A549 (cell line): ENCODE data around the gene ADGRA3. TPM values are rescaled to one million over a fixed set of nuclear protein-coding genes. Genes with fewer than 3 reads are reported as not detected.

ENCODE experiments used
- ATAC-seq, 2 experiments: fragments of 200-7000 bp in 1 of 2; fragments of >200 bp in 1 of 2; cut with Nextera tagmentation in 1 of 2; cut with Tn5 transposase in 1 of 2; 3 replicates each; pipeline versions ENCODE4 v1.8.0 to v1.9.1; 2018 to 2020; ENCODE audit warnings: mild to moderate bottlenecking in 1 of 2, moderate library complexity in 1 of 2
- CTCF ChIA-PET: fragments of 300-600 bp; sonication (Branson Sonifier 250); formaldehyde crosslinking; extraction: SDS; loops from one replicate; lab custom pipeline; 2021; ENCODE audit warnings: antibody characterized with exemption, inconsistent platforms; lab: Yijun Ruan, JAX
- POLR2A ChIA-PET: fragments of 350-600 bp; formaldehyde crosslinking; extraction: SDS; loops from one replicate; lab custom pipeline; 2021; ENCODE audit warnings: antibody characterized with exemption, inconsistent platforms; lab: Yijun Ruan, JAX
- DNase-seq, 2 experiments: peaks; one replicate each; pipeline versions ENCODE4 v3.0.0 to v3.0.0-alpha.2; 2011 to 2016; ENCODE audit warnings: low read depth in 1 of 2, low spot score in 1 of 2
- FAIRE-seq: peaks from 2 replicates; lab custom pipeline; 2011; peaks lifted over from hg19 to GRCh38; lab: Jason Lieb, UNC
- H3K27ac ChIP-seq, 2 experiments: fragments of >200 bp; sonication (Bioruptor Twin); formaldehyde crosslinking; 3 replicates each; pipeline ENCODE4 v1.5.1; 2016 to 2017
- H3K4me1 ChIP-seq: fragments of >200 bp; sonication (Bioruptor Twin); formaldehyde crosslinking; 3 replicates; pipeline ENCODE4 v1.6.1; 2016
- H3K4me2 ChIP-seq: fragments of >200 bp; sonication (Bioruptor Twin); formaldehyde crosslinking; 3 replicates; pipeline ENCODE4 v1.6.1; 2016
- H3K4me3 ChIP-seq: fragments of >200 bp; sonication (Bioruptor Twin); formaldehyde crosslinking; 3 replicates; pipeline ENCODE4 v1.5.1; 2016
- H3K9me3 ChIP-seq: fragments of >200 bp; sonication (Bioruptor Twin); formaldehyde crosslinking; 3 replicates; pipeline ENCODE4 v1.6.1; 2016
- BHLHE40 ChIP-seq: IDR thresholded peaks from 2 replicates; pipeline ENCODE4 v1.6.1; 2012; ENCODE audit warnings: low read depth, low read length, inconsistent platforms
- CBX2 ChIP-seq: fragments of 200-600 bp; sonication (generic); IDR thresholded peaks from 2 replicates; pipeline ENCODE4 v1.6.1; 2016; ENCODE audit warnings: low read depth, mild to moderate bottlenecking, borderline replicate concordance
- CEBPB ChIP-seq, 2 experiments: fragments of >200 bp in 1 of 2; sonication (Bioruptor Twin) in 1 of 2; formaldehyde crosslinking in 1 of 2; IDR thresholded peaks; 2 replicates each; pipeline ENCODE4 v1.6.1; 2012 to 2016
- E2F6 ChIP-seq: IDR thresholded peaks from 2 replicates; pipeline ENCODE4 v1.6.1; 2012; ENCODE audit warnings: low read depth, borderline replicate concordance
- EHF ChIP-seq: fragments of 250-450 bp; sonication (Bioruptor Pico); IDR thresholded peaks from 2 replicates; pipeline ENCODE4 v1.5.0; 2020; ENCODE audit warnings: mild to moderate bottlenecking
- EHMT2 ChIP-seq: fragments of 200-600 bp; sonication (generic); IDR thresholded peaks from 2 replicates; pipeline ENCODE4 v1.6.1; 2016; ENCODE audit warnings: antibody characterized with exemption, low read depth, mild to moderate bottlenecking, moderate library complexity
- EP300 ChIP-seq, 2 experiments: fragments of >200 bp; sonication (Bioruptor Twin); formaldehyde crosslinking; IDR thresholded peaks; 2 replicates in 1 of 2; 3 replicates in 1 of 2; pipeline ENCODE4 v1.6.1; 2016 to 2017
- ESRRA ChIP-seq: fragments of 150-350 bp; IDR thresholded peaks from 2 replicates; pipeline ENCODE4 v1.6.1; 2014; ENCODE audit warnings: mild to moderate bottlenecking, low read length, borderline replicate concordance
- FOXS1 ChIP-seq: fragments of 250-450 bp; sonication (Bioruptor Pico); IDR thresholded peaks from 2 replicates; pipeline ENCODE4 v1.5.0; 2020; ENCODE audit warnings: mild to moderate bottlenecking, moderate library complexity
- GATA3 ChIP-seq: IDR thresholded peaks from 2 replicates; pipeline ENCODE4 v1.6.1; 2012; ENCODE audit warnings: borderline replicate concordance
- HDAC2 ChIP-seq: fragments of 200-600 bp; sonication (generic); IDR thresholded peaks from 2 replicates; pipeline ENCODE4 v1.6.1; 2016
- HMGXB4 ChIP-seq: fragments of 250-450 bp; sonication (Bioruptor Pico); IDR thresholded peaks from 2 replicates; pipeline ENCODE4 v1.5.0; 2021; ENCODE audit warnings: mild to moderate bottlenecking, moderate library complexity, borderline replicate concordance
- HOXB13 ChIP-seq: fragments of 250-450 bp; sonication (Bioruptor Pico); IDR thresholded peaks from 2 replicates; pipeline ENCODE4 v1.5.0; 2020; ENCODE audit warnings: low read depth, mild to moderate bottlenecking, moderate library complexity
- MAFK ChIP-seq: fragments of 450-650 bp; IDR thresholded peaks from 2 replicates; pipeline ENCODE4 v1.6.1; 2014; ENCODE audit not compliant: partially characterized antibody
- MAZ ChIP-seq: fragments of 150-350 bp; IDR thresholded peaks from 2 replicates; pipeline ENCODE4 v1.6.1; 2014; ENCODE audit warnings: antibody characterized with exemption, low read depth, low read length, borderline replicate concordance
- MYC ChIP-seq: IDR thresholded peaks from 2 replicates; pipeline ENCODE4 v1.6.1; 2012; ENCODE audit warnings: mild to moderate bottlenecking, inconsistent platforms, low read length, improper control_type of control experiment, borderline replicate concordance
- NR3C1 ChIP-seq: fragments of >200 bp; sonication (Bioruptor Twin); formaldehyde crosslinking; IDR thresholded peaks from 3 replicates; pipeline ENCODE4 v1.6.1; 2017
- POLR2A ChIP-seq: IDR thresholded peaks from 2 replicates; pipeline ENCODE4 v1.6.1; 2012; ENCODE audit warnings: mild to moderate bottlenecking, low read length
- POLR2AphosphoS2 ChIP-seq: conservative IDR thresholded peaks from 2 replicates; pipeline ENCODE4 v1.6.1; 2012; ENCODE audit warnings: low read length, improper control_type of control experiment, inconsistent platforms
- RAD21 ChIP-seq, 2 experiments: fragments of >200 bp in 1 of 2; sonication (Bioruptor Twin) in 1 of 2; formaldehyde crosslinking in 1 of 2; IDR thresholded peaks in 1 of 2; conservative IDR thresholded peaks in 1 of 2; 2 replicates in 1 of 2; 3 replicates in 1 of 2; pipeline ENCODE4 v1.6.1; 2012 to 2018; ENCODE audit warnings: inconsistent platforms in 1 of 2
- RCOR1 ChIP-seq: fragments of 150-350 bp; IDR thresholded peaks from 2 replicates; pipeline ENCODE4 v1.6.1; 2014; ENCODE audit warnings: antibody characterized with exemption, low read length, low read depth
- RFX5 ChIP-seq: fragments of 450-650 bp; IDR thresholded peaks from 2 replicates; pipeline ENCODE4 v1.7.1; 2014; ENCODE audit warnings: antibody characterized with exemption, mild to moderate bottlenecking, moderate library complexity
- SMC3 ChIP-seq: fragments of >200 bp; sonication (Bioruptor Twin); formaldehyde crosslinking; IDR thresholded peaks from 3 replicates; pipeline ENCODE4 v1.6.1; 2018; ENCODE audit warnings: inconsistent platforms
- USF2 ChIP-seq: fragments of 450-650 bp; IDR thresholded peaks from 2 replicates; pipeline ENCODE4 v1.6.1; 2014; ENCODE audit warnings: antibody characterized with exemption
- ZNF302 ChIP-seq: fragments of 250-450 bp; sonication (Bioruptor Pico); IDR thresholded peaks from 2 replicates; pipeline ENCODE4 v1.9.0; 2021; ENCODE audit warnings: inconsistent platforms, mild to moderate bottlenecking, moderate library complexity
- WGBS: methylation state at CpG from one replicate; pipeline ENCODE4 v1.1.6; 2017; ENCODE audit errors: missing lambda C conversion rate; 5-methylcytosine and 5-hydroxymethylcytosine counted together
- polyA plus RNA-seq, 4 experiments: library from polyadenylated mRNA; depleted of rRNA in 3 of 4; stranded (reverse); fragments of >200 nt; fragmentation: RNase III in 1 of 4; extraction: RNeasy Plus Mini Kit Qiagen cat#74134 plus additional on column Dnase treatment in 1 of 4; gene quantifications; 2 replicates in 3 of 4; 3 replicates in 1 of 4; pipeline ENCODE4 v1.2.3, GENCODE V29; 2011 to 2017
- TF ChIP-seq, protein P1 (sequence below): fragments of 200-600 bp; sonication (generic); IDR thresholded peaks from 2 replicates; pipeline ENCODE4 v1.6.1; 2016; ENCODE audit warnings: antibody characterized with exemption, mild to moderate bottlenecking, moderate library complexity
- TF ChIP-seq, protein P2 (sequence below): IDR thresholded peaks from 2 replicates; pipeline ENCODE4 v1.6.1; 2012
- TF ChIP-seq, protein P3 (sequence below): fragments of >200 bp; sonication (Bioruptor Twin); formaldehyde crosslinking; IDR thresholded peaks from 3 replicates; pipeline ENCODE4 v1.5.1; 2016

Gene ADGRA3
- polyA plus RNA-seq, 2 of the 4 experiments (the other 2 are of a cell fraction) = 18.2 to 20.0 TPM

DNA sequence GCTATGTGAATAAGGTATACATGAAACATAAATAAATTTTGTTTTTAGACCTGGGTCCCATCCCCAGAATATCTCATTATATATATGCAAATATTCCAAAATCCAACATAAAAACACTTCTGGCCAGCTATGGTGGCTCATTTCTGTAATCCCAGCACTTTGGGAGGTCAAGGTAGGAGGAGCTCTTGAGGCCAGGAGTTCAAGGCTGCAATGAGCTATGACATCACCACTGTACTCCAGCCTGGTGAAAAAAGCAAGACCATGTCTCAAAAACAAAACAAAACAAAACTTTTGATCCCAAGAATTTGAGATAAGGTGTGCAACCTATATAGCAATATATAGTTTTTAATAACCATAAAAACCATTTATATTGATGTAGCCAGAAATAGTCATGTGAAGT is 5.4 kb upstream of the ADGRA3 start:
- ATAC-seq = no peak
- H3K4me2 ChIP-seq = no peak overlapping the region
- H3K4me3 ChIP-seq = no peak overlapping the region
- H3K4me1 ChIP-seq = peaks cover 5% of the 10 kb centered on the region; the same call in 1 of the 3 replicates
- no peak for DNase-seq
- TF ChIP-seq GATA3 (no peak), NR3C1 (no peak), ESRRA (no peak), RCOR1 (no peak), CEBPB (IDR thresholded peaks at IDR 0.05) (no peak), CBX2 (no peak), MAZ (no peak)
- TF ChIP-seq, protein P1, sequence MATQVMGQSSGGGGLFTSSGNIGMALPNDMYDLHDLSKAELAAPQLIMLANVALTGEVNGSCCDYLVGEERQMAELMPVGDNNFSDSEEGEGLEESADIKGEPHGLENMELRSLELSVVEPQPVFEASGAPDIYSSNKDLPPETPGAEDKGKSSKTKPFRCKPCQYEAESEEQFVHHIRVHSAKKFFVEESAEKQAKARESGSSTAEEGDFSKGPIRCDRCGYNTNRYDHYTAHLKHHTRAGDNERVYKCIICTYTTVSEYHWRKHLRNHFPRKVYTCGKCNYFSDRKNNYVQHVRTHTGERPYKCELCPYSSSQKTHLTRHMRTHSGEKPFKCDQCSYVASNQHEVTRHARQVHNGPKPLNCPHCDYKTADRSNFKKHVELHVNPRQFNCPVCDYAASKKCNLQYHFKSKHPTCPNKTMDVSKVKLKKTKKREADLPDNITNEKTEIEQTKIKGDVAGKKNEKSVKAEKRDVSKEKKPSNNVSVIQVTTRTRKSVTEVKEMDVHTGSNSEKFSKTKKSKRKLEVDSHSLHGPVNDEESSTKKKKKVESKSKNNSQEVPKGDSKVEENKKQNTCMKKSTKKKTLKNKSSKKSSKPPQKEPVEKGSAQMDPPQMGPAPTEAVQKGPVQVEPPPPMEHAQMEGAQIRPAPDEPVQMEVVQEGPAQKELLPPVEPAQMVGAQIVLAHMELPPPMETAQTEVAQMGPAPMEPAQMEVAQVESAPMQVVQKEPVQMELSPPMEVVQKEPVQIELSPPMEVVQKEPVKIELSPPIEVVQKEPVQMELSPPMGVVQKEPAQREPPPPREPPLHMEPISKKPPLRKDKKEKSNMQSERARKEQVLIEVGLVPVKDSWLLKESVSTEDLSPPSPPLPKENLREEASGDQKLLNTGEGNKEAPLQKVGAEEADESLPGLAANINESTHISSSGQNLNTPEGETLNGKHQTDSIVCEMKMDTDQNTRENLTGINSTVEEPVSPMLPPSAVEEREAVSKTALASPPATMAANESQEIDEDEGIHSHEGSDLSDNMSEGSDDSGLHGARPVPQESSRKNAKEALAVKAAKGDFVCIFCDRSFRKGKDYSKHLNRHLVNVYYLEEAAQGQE = no peak
- CTCF ChIA-PET = no interaction called here
- no peak for FAIRE-seq
- no peak overlapping the region for H3K27ac ChIP-seq
- no peaks in the 10 kb centered on the region for H3K9me3 ChIP-seq
- POLR2A ChIA-PET = no interaction called here

- ATAC-seq = peak; percentile 78 to 84
- ChIA-PET POLR2A (interaction anchor here (0.6 to 1.9 kb wide), 3 partner anchors 9 to 28 kb away, joined by 3 to 14 read pairs (median 3); no protein-coding TSS in a partner anchor), CTCF (no interaction called here)
- Histone ChIP-seq H3K4me3 (peak overlapping the region; percentile 71), H3K4me1 (peaks cover 15% of the 10 kb centered on the region; the same call in 2 of the 3 replicates), H3K4me2 (peak overlapping the region; percentile 91), H3K27ac (peak overlapping the region; percentile 92 to 99), H3K9me3 (no peaks in the 10 kb centered on the region)
- WGBS = 2% methylated on average over 26 of the region's 80 CpGs
- TF ChIP-seq HOXB13 (CRISPR knock-in tag) = no peak
- TF ChIP-seq POLR2AphosphoS2 = no peak
- no peak for TF ChIP-seq HMGXB4 (CRISPR knock-in tag)
- no peak for TF ChIP-seq SMC3
- TF ChIP-seq RFX5 = no peak
- no peak for TF ChIP-seq FOXS1 (CRISPR knock-in tag)
- TF ChIP-seq, protein P2, sequence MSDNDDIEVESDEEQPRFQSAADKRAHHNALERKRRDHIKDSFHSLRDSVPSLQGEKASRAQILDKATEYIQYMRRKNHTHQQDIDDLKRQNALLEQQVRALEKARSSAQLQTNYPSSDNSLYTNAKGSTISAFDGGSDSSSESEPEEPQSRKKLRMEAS = peak; percentile 83
- TF ChIP-seq EHMT2 = no peak
- TF ChIP-seq ZNF302 (CRISPR knock-in tag) = no peak
- no peak for TF ChIP-seq EP300 (IDR thresholded peaks at IDR 0.05)
- TF ChIP-seq EHF (CRISPR knock-in tag) = no peak
- no peak for TF ChIP-seq HDAC2
- 0 out of 2 replicates have a peak, but pooled peaks have one; percentile 42 for TF ChIP-seq E2F6
- TF ChIP-seq RAD21 (conservative IDR thresholded peaks at IDR 0.05 in 1 of 2, IDR thresholded peaks at IDR 0.05 in 1 of 2) = no peak
- peak; percentile 25; the same call in 1 of the 2 replicates for TF ChIP-seq POLR2A
- no peak for TF ChIP-seq MYC
- TF ChIP-seq MAFK = no peak
- 0 out of 2 replicates have a peak, but pooled peaks have one; percentile 8 for TF ChIP-seq USF2
- TF ChIP-seq BHLHE40 = no peak
- TF ChIP-seq, protein P3, sequence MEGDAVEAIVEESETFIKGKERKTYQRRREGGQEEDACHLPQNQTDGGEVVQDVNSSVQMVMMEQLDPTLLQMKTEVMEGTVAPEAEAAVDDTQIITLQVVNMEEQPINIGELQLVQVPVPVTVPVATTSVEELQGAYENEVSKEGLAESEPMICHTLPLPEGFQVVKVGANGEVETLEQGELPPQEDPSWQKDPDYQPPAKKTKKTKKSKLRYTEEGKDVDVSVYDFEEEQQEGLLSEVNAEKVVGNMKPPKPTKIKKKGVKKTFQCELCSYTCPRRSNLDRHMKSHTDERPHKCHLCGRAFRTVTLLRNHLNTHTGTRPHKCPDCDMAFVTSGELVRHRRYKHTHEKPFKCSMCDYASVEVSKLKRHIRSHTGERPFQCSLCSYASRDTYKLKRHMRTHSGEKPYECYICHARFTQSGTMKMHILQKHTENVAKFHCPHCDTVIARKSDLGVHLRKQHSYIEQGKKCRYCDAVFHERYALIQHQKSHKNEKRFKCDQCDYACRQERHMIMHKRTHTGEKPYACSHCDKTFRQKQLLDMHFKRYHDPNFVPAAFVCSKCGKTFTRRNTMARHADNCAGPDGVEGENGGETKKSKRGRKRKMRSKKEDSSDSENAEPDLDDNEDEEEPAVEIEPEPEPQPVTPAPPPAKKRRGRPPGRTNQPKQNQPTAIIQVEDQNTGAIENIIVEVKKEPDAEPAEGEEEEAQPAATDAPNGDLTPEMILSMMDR = no peak
- DNase-seq = peak; percentile 74
- no peak for FAIRE-seq
Observed at GRCh38 chr4:22515145-22515887, 550 bp downstream of the ADGRA3 start.
